ENCODE results near the gene VPS26A. TPM values are rescaled to one million over a fixed set of nuclear protein-coding genes. Genes with fewer than 3 reads are reported as not detected.

The VPS26A gene
- total RNA-seq: 10 to 100 TPM; 62.6 to 86.4 (median 86.2) TPM
- total RNA-seq (2013): 31.5 TPM

DNA sequence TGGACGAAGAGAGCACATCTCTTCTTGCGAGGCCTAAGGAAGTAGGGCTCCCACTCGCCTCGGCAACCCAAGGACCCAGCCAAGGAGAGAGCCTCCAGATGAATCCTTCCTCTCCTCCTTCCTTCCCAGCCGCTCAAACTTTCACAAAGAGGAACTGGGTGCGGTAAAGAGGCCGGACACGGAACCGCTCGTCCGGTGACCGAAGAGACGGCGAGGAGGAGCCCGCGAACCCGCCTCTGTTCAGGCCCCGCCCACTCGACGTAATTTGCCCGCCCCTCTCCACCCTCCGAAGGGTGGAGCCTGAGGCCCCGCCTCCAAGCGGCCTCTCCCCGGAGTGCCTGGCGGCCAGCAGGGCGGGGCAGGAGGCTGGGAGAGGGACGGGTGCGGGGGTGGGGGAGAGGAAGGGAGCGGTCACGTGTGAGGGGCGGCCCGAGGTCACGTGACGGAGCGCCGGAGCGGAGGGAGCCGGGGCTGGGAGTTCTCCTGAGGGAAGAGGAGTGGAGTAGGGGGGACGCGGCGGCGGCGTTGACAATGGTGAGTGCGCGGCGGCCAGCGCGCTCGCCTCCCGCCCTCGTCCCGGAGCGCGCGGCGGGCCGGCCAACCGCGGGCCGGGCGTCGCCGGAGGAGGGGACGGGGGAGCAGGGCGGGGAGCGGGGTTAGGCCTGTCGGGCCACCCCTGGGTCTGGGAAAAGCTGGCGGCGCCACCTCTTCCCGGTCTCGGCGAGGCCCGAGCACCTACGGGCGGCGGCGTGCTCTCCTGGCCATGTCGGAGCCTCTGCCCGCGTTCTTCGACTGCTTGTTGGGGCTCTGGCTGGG lies at the start of gene VPS26A:
VPS26A (plus strand) TSS at position 432 of the 816 bp plus-strand sequence; CDS start at position 532, 100 bp downstream.
- Mint-ChIP-seq H3K36me3 (no peaks in the 10 kb centered on the region), H3K4me3 (peak within 1 kb of the TSS; percentile 95), H3K9me3 (no peaks in the 10 kb centered on the region), H3K4me1 (peaks cover 16 to 21% of the 10 kb centered on the region in 2 donors), H3K27ac (peak within 1 kb of the TSS; percentile 96), H3K27me3 (ENCODE audit: low read depth in 2 of 2) (no peaks in the 10 kb centered on the region)
- DNase-seq (peak; percentile 99 to 100), ATAC-seq (peak; percentile 92 to 99 (median 93))
- no peaks in the 10 kb centered on the region for H3K9me3 ChIP-seq (ENCODE audit: control insufficient read depth, insufficient read depth, low read length)
- WGBS (ENCODE audit: insufficient coverage): under 1% methylated on average over 82 of the region's 82 CpGs
- intact Hi-C loops (cut with micrococcal nuclease): loop anchor here (1.0 to 10.0 kb wide), 8 partner anchors 23 to 271 kb away; no protein-coding TSS in a partner anchor
- H3K4me3 ChIP-seq (ENCODE audit: low read length): peak within 1 kb of the TSS; percentile 64
- H3K4me1 ChIP-seq (ENCODE audit: control insufficient read depth, insufficient read depth, low read length): peaks cover 17% of the 10 kb centered on the region
- no peaks in the 10 kb centered on the region for H3K27me3 ChIP-seq (ENCODE audit: control insufficient read depth, insufficient read depth, low read length)
- no peak for TF ChIP-seq CTCF (IDR thresholded peaks at IDR 0.05)
- peak within 1 kb of the TSS; percentile 92 for H3K27ac ChIP-seq (ENCODE audit: low read length)
- no peaks in the 10 kb centered on the region for H3K36me3 ChIP-seq (ENCODE audit: control insufficient read depth, insufficient read depth, low read length)

DNA sequence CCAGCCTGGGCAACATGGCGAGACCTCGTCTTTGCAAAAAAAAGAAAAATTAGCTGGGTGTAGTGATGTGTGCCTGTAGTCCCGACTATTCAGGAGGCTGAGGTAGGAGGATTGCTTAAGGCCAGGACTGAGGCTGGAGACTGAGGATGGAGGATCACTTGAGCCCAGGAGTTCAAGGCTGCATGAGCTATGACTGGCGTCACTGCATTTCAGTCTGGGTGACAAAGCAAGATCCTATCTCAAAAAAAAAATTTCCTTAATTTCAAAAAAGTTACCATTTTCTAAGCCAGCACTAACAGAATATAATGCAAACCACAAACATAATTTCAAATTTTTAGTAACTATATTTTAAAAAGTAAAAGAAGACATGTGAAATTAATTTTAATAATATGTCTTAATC lies 49.4 kb upstream of the VPS26A start:
- no peaks in the 10 kb centered on the region for H3K27me3 ChIP-seq (ENCODE audit: control insufficient read depth, insufficient read depth, low read length)
- WGBS (ENCODE audit: insufficient coverage): 92% methylated on average over 4 of the region's 4 CpGs
- H3K27ac ChIP-seq (ENCODE audit: low read length): no peak overlapping the region
- DNase-seq: no peak
- intact Hi-C loops (cut with micrococcal nuclease): no loop called here
- peaks cover 14% of the 10 kb centered on the region for H3K4me1 ChIP-seq (ENCODE audit: control insufficient read depth, insufficient read depth, low read length)
- Mint-ChIP-seq H3K9me3 (no peaks in the 10 kb centered on the region), H3K27ac (no peak overlapping the region), H3K4me1 (peaks cover 9 to 13% of the 10 kb centered on the region in 2 donors), H3K36me3 (no peaks in the 10 kb centered on the region), H3K27me3 (ENCODE audit: low read depth in 2 of 2) (no peaks in the 10 kb centered on the region), H3K4me3 (no peak overlapping the region)
- H3K36me3 ChIP-seq (ENCODE audit: control insufficient read depth, insufficient read depth, low read length): no peaks in the 10 kb centered on the region
- no peaks in the 10 kb centered on the region for H3K9me3 ChIP-seq (ENCODE audit: control insufficient read depth, insufficient read depth, low read length)
- no peak for ATAC-seq
- no peak for TF ChIP-seq CTCF (IDR thresholded peaks at IDR 0.05)
- no peak overlapping the region for H3K4me3 ChIP-seq (ENCODE audit: low read length)

DNA sequence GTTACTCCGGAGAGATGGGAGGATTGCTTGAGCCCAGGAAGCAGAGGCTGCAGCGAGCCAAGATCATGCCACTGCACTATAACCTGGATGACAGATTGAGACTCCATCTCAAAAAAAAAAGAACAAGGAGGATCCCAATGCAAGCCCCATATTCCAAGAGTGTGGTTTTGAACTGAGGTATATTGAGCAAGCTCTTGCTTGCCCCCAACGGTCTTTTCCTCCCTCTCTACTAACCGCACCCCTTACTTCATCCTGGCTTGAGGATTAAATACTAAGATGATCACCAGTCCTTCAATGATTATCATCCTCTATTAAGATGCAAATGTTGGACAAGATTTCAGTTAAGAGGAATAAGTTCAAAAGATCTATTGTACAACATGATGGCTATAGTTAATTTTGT lies 48.5 kb upstream of the VPS26A start:
- peaks cover 9 to 17% of the 10 kb centered on the region in 2 donors for H3K4me1 Mint-ChIP-seq
- Histone ChIP-seq H3K9me3 (ENCODE audit: control insufficient read depth, insufficient read depth, low read length) (no peaks in the 10 kb centered on the region), H3K36me3 (ENCODE audit: control insufficient read depth, insufficient read depth, low read length) (no peaks in the 10 kb centered on the region), H3K4me3 (ENCODE audit: low read length) (no peak overlapping the region), H3K27ac (ENCODE audit: low read length) (no peak overlapping the region), H3K4me1 (ENCODE audit: control insufficient read depth, insufficient read depth, low read length) (peaks cover 14% of the 10 kb centered on the region), H3K27me3 (ENCODE audit: control insufficient read depth, insufficient read depth, low read length) (no peaks in the 10 kb centered on the region)
- no peak for TF ChIP-seq CTCF (IDR thresholded peaks at IDR 0.05)
- 91% methylated on average over 2 of the region's 4 CpGs for WGBS (ENCODE audit: insufficient coverage)
- intact Hi-C loops (cut with micrococcal nuclease): no loop called here
- no peaks in the 10 kb centered on the region for H3K27me3 Mint-ChIP-seq (ENCODE audit: low read depth in 2 of 2)
- no peak for ATAC-seq
- no peaks in the 10 kb centered on the region for H3K9me3 Mint-ChIP-seq
- H3K27ac Mint-ChIP-seq: no peak overlapping the region
- no peak overlapping the region for H3K4me3 Mint-ChIP-seq
- DNase-seq: no peak
- no peaks in the 10 kb centered on the region for H3K36me3 Mint-ChIP-seq

Data from natural killer cell (primary cell).